ENCODE results near the gene NPAS3.

NPAS3 gene

DNA sequence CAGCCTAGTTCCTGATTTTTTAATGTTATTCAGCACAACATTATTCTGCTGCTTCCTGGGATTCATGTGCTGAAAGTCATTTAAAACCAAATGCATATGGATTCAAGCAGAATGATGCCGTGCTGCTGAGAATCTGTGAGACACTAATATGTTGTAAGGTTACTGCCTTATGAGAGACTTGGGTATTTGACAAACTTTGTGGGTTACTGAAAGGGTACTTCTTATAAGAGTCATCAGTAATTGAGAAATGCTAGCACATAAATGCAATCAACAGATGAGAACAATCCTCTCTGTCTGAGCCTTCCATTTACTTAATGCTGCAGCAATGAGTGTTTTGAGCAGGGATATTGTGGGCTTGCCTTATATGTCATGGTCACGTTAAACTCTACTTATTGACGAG, 175.7 kb downstream of the NPAS3 start:
- no peak for TF ChIP-seq EZH2phosphoT487 (IDR thresholded peaks at IDR 0.05; ENCODE audit: low read length)

DNA sequence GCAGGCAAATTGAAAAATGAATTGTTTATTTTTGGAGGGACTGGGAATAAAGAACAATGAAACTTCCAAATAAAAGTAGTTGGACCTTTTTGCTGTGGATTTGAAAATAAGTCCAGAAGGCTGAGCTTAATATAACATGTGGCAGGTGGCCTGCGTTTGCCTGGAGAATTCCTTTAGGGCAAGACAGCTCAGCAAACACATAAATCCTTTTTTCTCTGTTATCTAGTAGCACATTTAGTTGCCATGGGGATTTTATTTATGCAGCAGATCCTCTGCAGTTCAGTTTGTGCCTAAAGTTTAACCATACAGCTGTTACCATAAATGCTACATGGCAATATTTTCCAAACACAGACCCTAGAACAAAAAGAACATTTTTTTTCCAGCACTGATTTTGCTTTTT, 180.0 kb downstream of the NPAS3 start:
- no peaks in the 10 kb centered on the region for H3F3A ChIP-seq (ENCODE audit: insufficient read depth, low read length)
- no peak overlapping the region for H2AFZ ChIP-seq (ENCODE audit: low read length)
- no peaks in the 10 kb centered on the region for H4K20me1 ChIP-seq (ENCODE audit: insufficient read depth, low read length)
- no peaks in the 10 kb centered on the region for H3K79me2 ChIP-seq (ENCODE audit: low read length)
- DNase-seq = no peak
- no peak overlapping the region for H3K4me3 ChIP-seq (ENCODE audit: low read length)
- H3K4me1 ChIP-seq (ENCODE audit: low read length) = no peaks in the 10 kb centered on the region
- H3K9ac ChIP-seq (ENCODE audit: low read length) = no peak overlapping the region
- H3K27ac ChIP-seq (ENCODE audit: low read length) = no peak overlapping the region
- no peaks in the 10 kb centered on the region for H3K27me3 ChIP-seq (replicated peaks; ENCODE audit: insufficient read depth, low read length)
- no peak overlapping the region for H3K4me2 ChIP-seq (ENCODE audit: low read depth, low read length)
- H3K9me2 ChIP-seq (replicated peaks; ENCODE audit: insufficient read depth, low read length) = no peaks in the 10 kb centered on the region
- TF ChIP-seq EZH2 (optimal IDR thresholded peaks at IDR 0.05; ENCODE audit: low read depth, low read length) (no peak), EZH2phosphoT487 (IDR thresholded peaks at IDR 0.05; ENCODE audit: low read length) (no peak)
- TF ChIP-seq, protein P1, sequence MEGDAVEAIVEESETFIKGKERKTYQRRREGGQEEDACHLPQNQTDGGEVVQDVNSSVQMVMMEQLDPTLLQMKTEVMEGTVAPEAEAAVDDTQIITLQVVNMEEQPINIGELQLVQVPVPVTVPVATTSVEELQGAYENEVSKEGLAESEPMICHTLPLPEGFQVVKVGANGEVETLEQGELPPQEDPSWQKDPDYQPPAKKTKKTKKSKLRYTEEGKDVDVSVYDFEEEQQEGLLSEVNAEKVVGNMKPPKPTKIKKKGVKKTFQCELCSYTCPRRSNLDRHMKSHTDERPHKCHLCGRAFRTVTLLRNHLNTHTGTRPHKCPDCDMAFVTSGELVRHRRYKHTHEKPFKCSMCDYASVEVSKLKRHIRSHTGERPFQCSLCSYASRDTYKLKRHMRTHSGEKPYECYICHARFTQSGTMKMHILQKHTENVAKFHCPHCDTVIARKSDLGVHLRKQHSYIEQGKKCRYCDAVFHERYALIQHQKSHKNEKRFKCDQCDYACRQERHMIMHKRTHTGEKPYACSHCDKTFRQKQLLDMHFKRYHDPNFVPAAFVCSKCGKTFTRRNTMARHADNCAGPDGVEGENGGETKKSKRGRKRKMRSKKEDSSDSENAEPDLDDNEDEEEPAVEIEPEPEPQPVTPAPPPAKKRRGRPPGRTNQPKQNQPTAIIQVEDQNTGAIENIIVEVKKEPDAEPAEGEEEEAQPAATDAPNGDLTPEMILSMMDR (IDR thresholded peaks at IDR 0.05; ENCODE audit: low read length) = no peak
- H3K36me3 ChIP-seq (replicated peaks; ENCODE audit: insufficient read depth, low read length) = no peaks in the 10 kb centered on the region
- no peaks in the 10 kb centered on the region for H3K9me3 ChIP-seq (replicated peaks; ENCODE audit: insufficient read depth, low read length)

More for the DNA sequence above, 175.7 kb downstream of the NPAS3 start:
- H3K4me2 ChIP-seq (ENCODE audit: low read depth, low read length) = no peak overlapping the region
- H3K9me2 ChIP-seq (replicated peaks; ENCODE audit: insufficient read depth, low read length) = no peaks in the 10 kb centered on the region
- no peak overlapping the region for H3K4me3 ChIP-seq (ENCODE audit: low read length)
- 0 out of 2 replicates have a peak, but pooled peaks cover 5% of the 10 kb centered on the region for H3K4me1 ChIP-seq (ENCODE audit: low read length)
- H3K9me3 ChIP-seq (replicated peaks; ENCODE audit: insufficient read depth, low read length) = no peaks in the 10 kb centered on the region
- no peak overlapping the region for H3K27ac ChIP-seq (ENCODE audit: low read length)
- H2AFZ ChIP-seq (ENCODE audit: low read length) = no peak overlapping the region
- no peaks in the 10 kb centered on the region for H3K36me3 ChIP-seq (replicated peaks; ENCODE audit: insufficient read depth, low read length)
- DNase-seq = no peak
- H4K20me1 ChIP-seq (ENCODE audit: insufficient read depth, low read length) = no peaks in the 10 kb centered on the region
- H3K9ac ChIP-seq (ENCODE audit: low read length) = no peak overlapping the region
- H3F3A ChIP-seq (ENCODE audit: insufficient read depth, low read length) = no peaks in the 10 kb centered on the region
- H3K79me2 ChIP-seq (ENCODE audit: low read length) = no peaks in the 10 kb centered on the region
- H3K27me3 ChIP-seq (replicated peaks; ENCODE audit: insufficient read depth, low read length) = no peaks in the 10 kb centered on the region

DNA sequence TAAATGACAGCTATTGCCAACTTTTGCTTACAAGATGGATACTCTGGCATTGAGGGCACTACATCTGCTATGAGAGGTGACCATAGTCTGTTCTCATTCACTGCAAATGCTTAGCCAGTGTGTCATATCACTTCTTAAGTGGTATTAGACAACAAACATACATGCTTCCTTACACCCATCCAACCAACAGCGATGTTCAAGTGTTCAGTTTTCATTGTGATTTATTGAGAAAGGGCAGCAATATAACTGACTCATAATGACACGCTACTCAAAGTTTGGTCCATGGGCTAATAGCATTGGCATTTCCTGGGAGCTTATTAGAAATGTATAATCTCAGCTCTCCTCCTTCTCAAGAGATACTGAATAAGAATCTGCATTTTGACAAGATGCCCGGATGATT, 181.7 kb downstream of the NPAS3 start:
- H3K4me1 ChIP-seq (ENCODE audit: low read length) = no peaks in the 10 kb centered on the region
- TF ChIP-seq, protein P1 (IDR thresholded peaks at IDR 0.05; ENCODE audit: low read length) = no peak
- no peak for TF ChIP-seq EZH2 (optimal IDR thresholded peaks at IDR 0.05; ENCODE audit: low read depth, low read length)
- TF ChIP-seq EZH2phosphoT487 (IDR thresholded peaks at IDR 0.05; ENCODE audit: low read length) = no peak
- no peaks in the 10 kb centered on the region for H3K9me3 ChIP-seq (replicated peaks; ENCODE audit: insufficient read depth, low read length)
- H3K27me3 ChIP-seq (replicated peaks; ENCODE audit: insufficient read depth, low read length) = no peaks in the 10 kb centered on the region
- no peaks in the 10 kb centered on the region for H3K36me3 ChIP-seq (replicated peaks; ENCODE audit: insufficient read depth, low read length)
- no peaks in the 10 kb centered on the region for H3K9me2 ChIP-seq (replicated peaks; ENCODE audit: insufficient read depth, low read length)
- H3K27ac ChIP-seq (ENCODE audit: low read length) = no peak overlapping the region
- no peak overlapping the region for H3K4me2 ChIP-seq (ENCODE audit: low read depth, low read length)
- no peak overlapping the region for H3K4me3 ChIP-seq (ENCODE audit: low read length)
- no peaks in the 10 kb centered on the region for H3F3A ChIP-seq (ENCODE audit: insufficient read depth, low read length)
- H3K79me2 ChIP-seq (ENCODE audit: low read length) = no peaks in the 10 kb centered on the region
- no peaks in the 10 kb centered on the region for H4K20me1 ChIP-seq (ENCODE audit: insufficient read depth, low read length)
- H3K9ac ChIP-seq (ENCODE audit: low read length) = no peak overlapping the region
- no peak for DNase-seq
- H2AFZ ChIP-seq (ENCODE audit: low read length) = no peak overlapping the region

DNA sequence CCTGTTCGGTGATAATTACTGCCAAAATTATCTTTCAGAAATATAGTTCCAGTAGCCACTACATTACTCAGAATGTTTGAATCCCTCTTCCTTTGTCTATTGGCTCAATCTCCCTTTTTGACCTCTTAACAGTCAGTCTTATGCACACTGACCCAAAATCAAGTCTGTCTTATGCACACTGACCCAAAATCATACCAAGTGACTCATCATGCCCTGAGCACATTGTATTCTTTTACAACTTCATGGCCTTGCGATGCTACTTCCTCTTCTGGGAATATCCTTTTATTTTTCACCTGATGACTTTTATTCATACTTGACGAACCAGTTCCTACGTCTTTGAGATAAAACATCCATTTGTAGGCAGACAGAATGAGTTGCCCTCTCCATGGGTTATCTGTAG, 182.3 kb downstream of the NPAS3 start:
- no peak overlapping the region for H3K27ac ChIP-seq (ENCODE audit: low read length)
- TF ChIP-seq EZH2phosphoT487 (IDR thresholded peaks at IDR 0.05; ENCODE audit: low read length) = no peak
- H3K27me3 ChIP-seq (replicated peaks; ENCODE audit: insufficient read depth, low read length) = no peaks in the 10 kb centered on the region
- H3K9ac ChIP-seq (ENCODE audit: low read length) = no peak overlapping the region
- no peaks in the 10 kb centered on the region for H3F3A ChIP-seq (ENCODE audit: insufficient read depth, low read length)
- no peaks in the 10 kb centered on the region for H3K9me2 ChIP-seq (replicated peaks; ENCODE audit: insufficient read depth, low read length)
- no peaks in the 10 kb centered on the region for H3K4me1 ChIP-seq (ENCODE audit: low read length)
- H3K9me3 ChIP-seq (replicated peaks; ENCODE audit: insufficient read depth, low read length) = no peaks in the 10 kb centered on the region
- H3K79me2 ChIP-seq (ENCODE audit: low read length) = no peaks in the 10 kb centered on the region
- H2AFZ ChIP-seq (ENCODE audit: low read length) = no peak overlapping the region
- no peak for DNase-seq
- no peak overlapping the region for H3K4me2 ChIP-seq (ENCODE audit: low read depth, low read length)
- H3K4me3 ChIP-seq (ENCODE audit: low read length) = no peak overlapping the region
- no peaks in the 10 kb centered on the region for H3K36me3 ChIP-seq (replicated peaks; ENCODE audit: insufficient read depth, low read length)
- H4K20me1 ChIP-seq (ENCODE audit: insufficient read depth, low read length) = no peaks in the 10 kb centered on the region
